VCaP (cell line): ENCODE results near the gene ACP6.
"Not testable (repeated sequence)": the region's sequence is repeated elsewhere in the genome, so short reads cannot be mapped to it uniquely, and the experiment has no call there.

Experiments
- H3K27ac ChIP-seq: fragments of 450-650 bp; 2 replicates; pipeline ENCODE4 v1.5.1; 2017
- CTCF ChIP-seq: fragments of 450-650 bp; conservative IDR thresholded peaks from 2 replicates; pipeline ENCODE4 v1.5.1; 2017; ENCODE audit warnings: mild to moderate bottlenecking, moderate library complexity

ACP6 gene

GRCh38 chr1:147700042-147701006 is 30.0 kb upstream of the ACP6 start:
- TF ChIP-seq CTCF = peak; percentile 93
- H3K27ac ChIP-seq = 0 out of 2 replicates have a peak overlapping the region, but pooled peaks have one; percentile 11

- no peak for TF ChIP-seq CTCF
- H3K27ac ChIP-seq = 0 out of 2 replicates have a peak overlapping the region, but pooled peaks have one; percentile 11
These were observed 29.3 kb upstream of the ACP6 start for GRCh38 chr1:147699686-147700041.

GRCh38 chr1:147683163-147683763 is 12.9 kb upstream of the ACP6 start:
- H3K27ac ChIP-seq = no peak overlapping the region
- no peak for TF ChIP-seq CTCF

GRCh38 chr1:147680608-147681235 is 10.4 kb upstream of the ACP6 start:
- H3K27ac ChIP-seq = not testable (repeated sequence)

- H3K27ac ChIP-seq = not testable (repeated sequence)
These were observed 7.4 kb upstream of the ACP6 start for GRCh38 chr1:147677681-147678080.

- no peak for TF ChIP-seq CTCF
- H3K27ac ChIP-seq = no peak overlapping the region
These were observed 6.2 kb upstream of the ACP6 start for GRCh38 chr1:147676311-147677085.

- H3K27ac ChIP-seq = no peak overlapping the region
- TF ChIP-seq CTCF = no peak
These were observed 3.5 kb upstream of the ACP6 start for GRCh38 chr1:147673816-147674215.

GRCh38 chr1:147673406-147673805 is 3.1 kb upstream of the ACP6 start:
- no peak overlapping the region for H3K27ac ChIP-seq
- TF ChIP-seq CTCF = no peak
